GM23338 (cell line): ENCODE results near the gene FAM13A.

Source experiments
- CREB1 ChIP-seq: fragments of 250-450 bp; sonication (Bioruptor Pico); IDR thresholded peaks from 2 replicates; pipeline ENCODE4 v1.5.0; 2020; ENCODE audit warnings: low read depth, mild to moderate bottlenecking, moderate library complexity
- EZH2 ChIP-seq: fragments of 200-600 bp; sonication (generic); IDR thresholded peaks from one replicate; pipeline ENCODE4 v1.8.0; 2017; ENCODE audit warnings: antibody characterized with exemption, mild to moderate bottlenecking, low read depth; ENCODE audit not compliant: unreplicated experiment
- EZH2phosphoT487 ChIP-seq: fragments of 200-600 bp; sonication (generic); IDR thresholded peaks from one replicate; pipeline ENCODE4 v1.8.1; 2018; ENCODE audit warnings: antibody characterized with exemption; ENCODE audit not compliant: unreplicated experiment
- JUNB ChIP-seq: IDR thresholded peaks from one replicate; pipeline ENCODE4 v1.6.1; 2016; ENCODE audit warnings: antibody characterized with exemption; ENCODE audit not compliant: unreplicated experiment
- NANOG ChIP-seq: IDR thresholded peaks from 2 replicates; pipeline ENCODE4 v1.6.1; 2016; ENCODE audit warnings: antibody characterized with exemption, borderline replicate concordance
- POLR2AphosphoS5 ChIP-seq: IDR thresholded peaks from 2 replicates; pipeline ENCODE4 v1.6.1; 2016; ENCODE audit warnings: antibody characterized with exemption, low read depth
- STAT1 ChIP-seq: IDR thresholded peaks from one replicate; pipeline ENCODE4 v1.6.1; 2016; ENCODE audit warnings: antibody characterized with exemption; ENCODE audit not compliant: unreplicated experiment
- ZNF331 ChIP-seq: fragments of 250-450 bp; sonication (Bioruptor Pico); IDR thresholded peaks from 2 replicates; pipeline ENCODE4 v1.5.0; 2020; ENCODE audit warnings: low read depth, mild to moderate bottlenecking, moderate library complexity
- TF ChIP-seq, protein P1 (sequence below), 2 experiments: fragments of 200-600 bp in 1 of 2; sonication (generic) in 1 of 2; conservative IDR thresholded peaks; 2 replicates each; pipeline versions ENCODE4 v1.5.1 to v1.6.1; 2016 to 2017; ENCODE audit warnings: antibody characterized with exemption in 2 of 2, low read depth in 2 of 2, mild to moderate bottlenecking in 2 of 2, moderate library complexity in 1 of 2
- TF ChIP-seq, protein P2 (sequence below): IDR thresholded peaks from one replicate; pipeline ENCODE4 v1.6.1; 2018; ENCODE audit warnings: antibody characterized with exemption; ENCODE audit not compliant: unreplicated experiment
- TF ChIP-seq, protein P3 (sequence below): IDR thresholded peaks from 2 replicates; pipeline ENCODE4 v1.6.1; 2016; ENCODE audit warnings: antibody characterized with exemption

DNA sequence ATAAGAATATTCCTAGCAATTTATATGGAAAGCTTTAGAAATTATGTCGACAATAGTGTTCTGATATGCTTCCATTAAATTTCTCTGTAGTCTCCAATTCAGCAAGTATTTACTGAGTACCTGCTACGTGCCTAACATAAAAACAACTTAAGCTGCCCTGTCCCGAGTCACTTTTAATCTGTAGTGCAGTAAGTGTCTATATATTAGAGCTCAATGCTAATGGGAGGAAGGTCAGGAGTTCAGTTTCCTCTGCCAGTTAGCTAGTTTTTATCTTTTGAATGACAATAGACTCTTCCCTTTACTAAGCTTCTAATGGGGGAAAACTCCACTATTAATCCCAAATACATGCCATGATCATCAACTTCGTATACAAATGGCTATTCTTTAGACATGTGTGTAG is 240.6 kb downstream of the FAM13A start:
- TF ChIP-seq, protein P1, sequence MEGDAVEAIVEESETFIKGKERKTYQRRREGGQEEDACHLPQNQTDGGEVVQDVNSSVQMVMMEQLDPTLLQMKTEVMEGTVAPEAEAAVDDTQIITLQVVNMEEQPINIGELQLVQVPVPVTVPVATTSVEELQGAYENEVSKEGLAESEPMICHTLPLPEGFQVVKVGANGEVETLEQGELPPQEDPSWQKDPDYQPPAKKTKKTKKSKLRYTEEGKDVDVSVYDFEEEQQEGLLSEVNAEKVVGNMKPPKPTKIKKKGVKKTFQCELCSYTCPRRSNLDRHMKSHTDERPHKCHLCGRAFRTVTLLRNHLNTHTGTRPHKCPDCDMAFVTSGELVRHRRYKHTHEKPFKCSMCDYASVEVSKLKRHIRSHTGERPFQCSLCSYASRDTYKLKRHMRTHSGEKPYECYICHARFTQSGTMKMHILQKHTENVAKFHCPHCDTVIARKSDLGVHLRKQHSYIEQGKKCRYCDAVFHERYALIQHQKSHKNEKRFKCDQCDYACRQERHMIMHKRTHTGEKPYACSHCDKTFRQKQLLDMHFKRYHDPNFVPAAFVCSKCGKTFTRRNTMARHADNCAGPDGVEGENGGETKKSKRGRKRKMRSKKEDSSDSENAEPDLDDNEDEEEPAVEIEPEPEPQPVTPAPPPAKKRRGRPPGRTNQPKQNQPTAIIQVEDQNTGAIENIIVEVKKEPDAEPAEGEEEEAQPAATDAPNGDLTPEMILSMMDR (conservative IDR thresholded peaks at IDR 0.05; ENCODE audit: low read depth in 2 of 2): no peak
- TF ChIP-seq EZH2 (no peak), POLR2AphosphoS5 (no peak), CREB1 (no peak), JUNB (no peak), STAT1 (no peak), EZH2phosphoT487 (no peak), ZNF331 (no peak), NANOG (no peak)
- TF ChIP-seq, protein P2, sequence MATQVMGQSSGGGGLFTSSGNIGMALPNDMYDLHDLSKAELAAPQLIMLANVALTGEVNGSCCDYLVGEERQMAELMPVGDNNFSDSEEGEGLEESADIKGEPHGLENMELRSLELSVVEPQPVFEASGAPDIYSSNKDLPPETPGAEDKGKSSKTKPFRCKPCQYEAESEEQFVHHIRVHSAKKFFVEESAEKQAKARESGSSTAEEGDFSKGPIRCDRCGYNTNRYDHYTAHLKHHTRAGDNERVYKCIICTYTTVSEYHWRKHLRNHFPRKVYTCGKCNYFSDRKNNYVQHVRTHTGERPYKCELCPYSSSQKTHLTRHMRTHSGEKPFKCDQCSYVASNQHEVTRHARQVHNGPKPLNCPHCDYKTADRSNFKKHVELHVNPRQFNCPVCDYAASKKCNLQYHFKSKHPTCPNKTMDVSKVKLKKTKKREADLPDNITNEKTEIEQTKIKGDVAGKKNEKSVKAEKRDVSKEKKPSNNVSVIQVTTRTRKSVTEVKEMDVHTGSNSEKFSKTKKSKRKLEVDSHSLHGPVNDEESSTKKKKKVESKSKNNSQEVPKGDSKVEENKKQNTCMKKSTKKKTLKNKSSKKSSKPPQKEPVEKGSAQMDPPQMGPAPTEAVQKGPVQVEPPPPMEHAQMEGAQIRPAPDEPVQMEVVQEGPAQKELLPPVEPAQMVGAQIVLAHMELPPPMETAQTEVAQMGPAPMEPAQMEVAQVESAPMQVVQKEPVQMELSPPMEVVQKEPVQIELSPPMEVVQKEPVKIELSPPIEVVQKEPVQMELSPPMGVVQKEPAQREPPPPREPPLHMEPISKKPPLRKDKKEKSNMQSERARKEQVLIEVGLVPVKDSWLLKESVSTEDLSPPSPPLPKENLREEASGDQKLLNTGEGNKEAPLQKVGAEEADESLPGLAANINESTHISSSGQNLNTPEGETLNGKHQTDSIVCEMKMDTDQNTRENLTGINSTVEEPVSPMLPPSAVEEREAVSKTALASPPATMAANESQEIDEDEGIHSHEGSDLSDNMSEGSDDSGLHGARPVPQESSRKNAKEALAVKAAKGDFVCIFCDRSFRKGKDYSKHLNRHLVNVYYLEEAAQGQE: no peak
- TF ChIP-seq, protein P3, sequence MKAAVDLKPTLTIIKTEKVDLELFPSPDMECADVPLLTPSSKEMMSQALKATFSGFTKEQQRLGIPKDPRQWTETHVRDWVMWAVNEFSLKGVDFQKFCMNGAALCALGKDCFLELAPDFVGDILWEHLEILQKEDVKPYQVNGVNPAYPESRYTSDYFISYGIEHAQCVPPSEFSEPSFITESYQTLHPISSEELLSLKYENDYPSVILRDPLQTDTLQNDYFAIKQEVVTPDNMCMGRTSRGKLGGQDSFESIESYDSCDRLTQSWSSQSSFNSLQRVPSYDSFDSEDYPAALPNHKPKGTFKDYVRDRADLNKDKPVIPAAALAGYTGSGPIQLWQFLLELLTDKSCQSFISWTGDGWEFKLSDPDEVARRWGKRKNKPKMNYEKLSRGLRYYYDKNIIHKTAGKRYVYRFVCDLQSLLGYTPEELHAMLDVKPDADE: no peak
